Kasumi-1 (cell line): ENCODE results near the gene VPS54.

Experiments used
- DNase-seq, 2 experiments: peaks; one replicate each; lab custom pipeline; 2025; lab: John Stamatoyannopoulos, UW

Gene VPS54

GRCh38 chr2:63843093-63843492 is 176.1 kb downstream of the VPS54 start:
- no peak for DNase-seq

DNA sequence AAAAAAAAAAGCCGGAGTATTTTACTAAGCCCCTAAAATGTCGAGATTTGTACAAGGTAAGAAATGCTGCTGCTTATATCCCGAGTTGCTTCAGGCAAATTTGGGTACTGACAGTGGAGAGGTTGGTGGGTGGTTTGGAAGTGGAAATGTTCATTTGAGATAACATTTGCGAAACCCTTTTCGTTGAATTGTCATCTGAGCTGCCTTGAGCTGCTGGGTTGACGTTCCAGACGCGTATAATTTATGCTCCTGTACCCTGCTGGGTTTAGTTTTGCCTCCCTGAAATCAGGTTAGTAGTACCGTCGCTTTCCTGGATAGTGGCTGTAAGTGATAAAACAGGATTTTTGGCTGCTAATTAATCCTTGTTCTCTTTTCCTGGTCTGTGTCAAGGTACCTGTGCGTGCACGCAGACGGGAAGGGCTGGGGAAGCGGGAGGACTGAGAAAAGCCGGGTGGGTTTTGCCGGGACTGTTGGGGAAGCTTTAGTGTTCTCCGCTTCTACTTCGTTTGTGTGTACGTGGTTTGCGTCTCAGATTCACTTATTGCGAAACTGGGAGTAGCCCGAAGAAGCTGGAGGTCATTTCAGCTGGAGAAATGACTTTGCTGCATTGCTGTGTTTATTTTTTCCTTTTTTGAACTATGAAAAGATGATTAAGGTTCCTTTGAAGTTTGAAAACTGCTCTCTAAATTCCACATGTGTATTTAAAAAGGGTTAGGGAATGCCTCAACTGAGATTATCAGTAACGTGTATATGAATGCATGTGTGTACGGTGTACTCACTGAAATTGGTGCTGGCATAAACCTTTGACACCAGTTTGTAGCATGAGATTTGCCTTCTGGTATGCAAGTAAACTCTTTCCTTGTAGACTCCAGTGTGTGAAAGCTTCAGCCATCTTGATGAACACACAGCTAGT is 176.8 kb downstream of the VPS54 start:
- peak; percentile 32 to 33 for DNase-seq
